Peyer's patch (tissue), 4 donors: ENCODE results near the gene IL22RA1.

ENCODE experiments used
- CTCF ChIP-seq, 6 experiments: fragments of 450-650 bp in 4 of 6; fragments of 200-600 bp in 2 of 6; sonication (generic) in 1 of 6; IDR thresholded peaks; one replicate each; pipeline ENCODE4 v1.5.1; 2017 to 2019; ENCODE audit warnings: antibody characterized with exemption in 6 of 6, mild to moderate bottlenecking in 3 of 6, moderate library complexity in 1 of 6
- POLR2A ChIP-seq, 2 donors: fragments of 450-650 bp; IDR thresholded peaks; one replicate each; pipeline ENCODE4 v1.5.1; 2017; ENCODE audit warnings: antibody characterized with exemption in 2 of 2, mild to moderate bottlenecking in 2 of 2, moderate library complexity in 2 of 2

GRCh38 chr1:24167008-24167407 lies 24.1 kb upstream of the IL22RA1 start:
- TF ChIP-seq CTCF (IDR thresholded peaks at IDR 0.05) (no peak), POLR2A (IDR thresholded peaks at IDR 0.05) (no peak)
